ENCODE data around the gene ICAM4. TPM values are rescaled to one million over a fixed set of nuclear protein-coding genes. Genes with fewer than 3 reads are reported as not detected.

ICAM4 gene
- total and polyA plus RNA-seq, 9 of the 15 experiments (the other 6 are each of a cell fraction or from before 2014, with no cell fraction given): 14.1 to 86.1 (median 29.6) TPM

DNA sequence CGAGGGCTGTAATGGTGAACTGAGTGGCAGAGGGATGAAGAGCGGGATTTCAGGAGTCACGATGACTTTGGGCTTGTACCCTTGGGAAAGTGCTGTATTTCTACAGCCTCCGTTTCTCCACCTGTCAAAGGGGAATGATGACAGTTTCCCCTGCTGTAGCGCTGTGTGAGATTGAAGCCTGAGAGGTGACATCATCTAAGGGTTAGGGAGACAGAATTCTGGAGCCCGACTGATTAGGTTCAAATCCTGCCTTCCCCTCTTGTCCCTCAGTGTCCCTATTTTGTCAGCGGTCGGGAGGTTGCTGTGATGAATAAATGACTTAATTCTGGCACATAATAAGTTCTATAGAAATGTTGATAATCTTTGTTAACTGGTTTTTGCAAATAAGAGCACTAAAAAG is 34.0 kb upstream of the ICAM4 start (continued):
- TF ChIP-seq, protein P1, sequence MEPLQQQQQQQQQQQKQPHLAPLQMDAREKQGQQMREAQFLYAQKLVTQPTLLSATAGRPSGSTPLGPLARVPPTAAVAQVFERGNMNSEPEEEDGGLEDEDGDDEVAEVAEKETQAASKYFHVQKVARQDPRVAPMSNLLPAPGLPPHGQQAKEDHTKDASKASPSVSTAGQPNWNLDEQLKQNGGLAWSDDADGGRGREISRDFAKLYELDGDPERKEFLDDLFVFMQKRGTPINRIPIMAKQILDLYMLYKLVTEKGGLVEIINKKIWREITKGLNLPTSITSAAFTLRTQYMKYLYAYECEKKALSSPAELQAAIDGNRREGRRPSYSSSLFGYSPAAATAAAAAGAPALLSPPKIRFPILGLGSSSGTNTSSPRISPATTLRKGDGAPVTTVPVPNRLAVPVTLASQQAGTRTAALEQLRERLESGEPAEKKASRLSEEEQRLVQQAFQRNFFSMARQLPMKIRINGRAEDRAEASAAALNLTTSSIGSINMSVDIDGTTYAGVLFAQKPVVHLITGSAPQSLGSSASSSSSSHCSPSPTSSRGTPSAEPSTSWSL (CRISPR knock-in tag; IDR thresholded peaks at IDR 0.05; ENCODE audit: borderline replicate concordance): no peak
- TF ChIP-seq TEAD1 (CRISPR knock-in tag; IDR thresholded peaks at IDR 0.05) (0 out of 4 replicates have a peak, but pooled peaks of 1 of the 2 experiments have one; percentile 5), TCF15 (CRISPR knock-in tag; IDR thresholded peaks at IDR 0.05) (no peak), CEBPB (tag; IDR thresholded peaks at IDR 0.05) (no peak)
- TF ChIP-seq, protein P2, sequence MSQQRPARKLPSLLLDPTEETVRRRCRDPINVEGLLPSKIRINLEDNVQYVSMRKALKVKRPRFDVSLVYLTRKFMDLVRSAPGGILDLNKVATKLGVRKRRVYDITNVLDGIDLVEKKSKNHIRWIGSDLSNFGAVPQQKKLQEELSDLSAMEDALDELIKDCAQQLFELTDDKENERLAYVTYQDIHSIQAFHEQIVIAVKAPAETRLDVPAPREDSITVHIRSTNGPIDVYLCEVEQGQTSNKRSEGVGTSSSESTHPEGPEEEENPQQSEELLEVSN (IDR thresholded peaks at IDR 0.05; ENCODE audit: borderline replicate concordance in 1 of 2, extremely low read depth in 1 of 2, insufficient read depth in 1 of 2, insufficient read length in 1 of 2, low read depth in 1 of 2, low read length in 1 of 2, poor library complexity in 1 of 2, severe bottlenecking in 1 of 2): peak in 1 of 2 experiments; percentile 1
- TF ChIP-seq, protein P3, sequence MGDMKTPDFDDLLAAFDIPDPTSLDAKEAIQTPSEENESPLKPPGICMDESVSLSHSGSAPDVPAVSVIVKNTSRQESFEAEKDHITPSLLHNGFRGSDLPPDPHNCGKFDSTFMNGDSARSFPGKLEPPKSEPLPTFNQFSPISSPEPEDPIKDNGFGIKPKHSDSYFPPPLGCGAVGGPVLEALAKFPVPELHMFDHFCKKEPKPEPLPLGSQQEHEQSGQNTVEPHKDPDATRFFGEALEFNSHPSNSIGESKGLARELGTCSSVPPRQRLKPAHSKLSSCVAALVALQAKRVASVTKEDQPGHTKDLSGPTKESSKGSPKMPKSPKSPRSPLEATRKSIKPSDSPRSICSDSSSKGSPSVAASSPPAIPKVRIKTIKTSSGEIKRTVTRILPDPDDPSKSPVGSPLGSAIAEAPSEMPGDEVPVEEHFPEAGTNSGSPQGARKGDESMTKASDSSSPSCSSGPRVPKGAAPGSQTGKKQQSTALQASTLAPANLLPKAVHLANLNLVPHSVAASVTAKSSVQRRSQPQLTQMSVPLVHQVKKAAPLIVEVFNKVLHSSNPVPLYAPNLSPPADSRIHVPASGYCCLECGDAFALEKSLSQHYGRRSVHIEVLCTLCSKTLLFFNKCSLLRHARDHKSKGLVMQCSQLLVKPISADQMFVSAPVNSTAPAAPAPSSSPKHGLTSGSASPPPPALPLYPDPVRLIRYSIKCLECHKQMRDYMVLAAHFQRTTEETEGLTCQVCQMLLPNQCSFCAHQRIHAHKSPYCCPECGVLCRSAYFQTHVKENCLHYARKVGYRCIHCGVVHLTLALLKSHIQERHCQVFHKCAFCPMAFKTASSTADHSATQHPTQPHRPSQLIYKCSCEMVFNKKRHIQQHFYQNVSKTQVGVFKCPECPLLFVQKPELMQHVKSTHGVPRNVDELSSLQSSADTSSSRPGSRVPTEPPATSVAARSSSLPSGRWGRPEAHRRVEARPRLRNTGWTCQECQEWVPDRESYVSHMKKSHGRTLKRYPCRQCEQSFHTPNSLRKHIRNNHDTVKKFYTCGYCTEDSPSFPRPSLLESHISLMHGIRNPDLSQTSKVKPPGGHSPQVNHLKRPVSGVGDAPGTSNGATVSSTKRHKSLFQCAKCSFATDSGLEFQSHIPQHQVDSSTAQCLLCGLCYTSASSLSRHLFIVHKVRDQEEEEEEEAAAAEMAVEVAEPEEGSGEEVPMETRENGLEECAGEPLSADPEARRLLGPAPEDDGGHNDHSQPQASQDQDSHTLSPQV (IDR thresholded peaks at IDR 0.05): 0 out of 2 replicates have a peak, but pooled peaks have one; percentile 7
